CD4-positive, alpha-beta T cell (primary cell): ENCODE measurements around the gene CDC42EP3. TPM values are rescaled to one million over a fixed set of nuclear protein-coding genes. Genes with fewer than 3 reads are reported as not detected.
A peak's percentile ranks its signal among the peaks of the same experiment; 100 is the strongest.

Experiments used
- ATAC-seq: fragments of 200-7000 bp; cut with Tn5 transposase; one replicate; pipeline ENCODE4 v1.10.0; 2022; ENCODE audit warnings: mild to moderate bottlenecking; ENCODE audit not compliant: poor library complexity
- CTCF ChIA-PET: fragments of 350-600 bp; sonication (Branson Sonifier 250); formaldehyde crosslinking; loops from one replicate; lab custom pipeline; 2021; ENCODE audit warnings: antibody characterized with exemption, inconsistent platforms; lab: Charles Lee
- POLR2A ChIA-PET: fragments of 350-600 bp; sonication (Branson Sonifier 250); formaldehyde crosslinking; loops from one replicate; lab custom pipeline; 2021; ENCODE audit warnings: antibody characterized with exemption, inconsistent platforms; lab: Charles Lee
- DNase-seq, 14 experiments: peaks; one replicate each; pipeline ENCODE4 v3.0.0-alpha.2; 2013 to 2020; ENCODE audit warnings: mixed read lengths in 2 of 14
- H3K27ac ChIP-seq, 2 donors: one replicate each; pipeline versions ENCODE4 v1.5.1 to v1.7.0; 2013; ENCODE audit warnings: low read length in 2 of 2, low read depth in 1 of 2, mild to moderate bottlenecking in 1 of 2
- H3K27me3 ChIP-seq, 2 experiments: 1 replicate in 1 of 2; 2 replicates in 1 of 2; pipeline versions ENCODE4 v1.6.1 to v1.7.0; 2013; ENCODE audit warnings: low read length in 2 of 2, control low read depth in 1 of 2, mild to moderate bottlenecking in 1 of 2, moderate library complexity in 1 of 2; ENCODE audit not compliant: insufficient read depth in 2 of 2, control insufficient read depth in 1 of 2
- H3K36me3 ChIP-seq: one replicate; pipeline ENCODE4 v1.6.1; 2013; ENCODE audit warnings: low read length, control low read depth; ENCODE audit not compliant: insufficient read depth
- H3K4me1 ChIP-seq: one replicate; pipeline ENCODE4 v1.6.1; 2013; ENCODE audit warnings: low read length, control low read depth; ENCODE audit not compliant: insufficient read depth
- H3K4me3 ChIP-seq: one replicate; pipeline ENCODE4 v1.5.1; 2013; ENCODE audit warnings: mild to moderate bottlenecking, low read length, moderate library complexity
- H3K9me3 ChIP-seq, 2 experiments: 1 replicate in 1 of 2; 2 replicates in 1 of 2; pipeline versions ENCODE4 v1.6.1 to v1.7.0; 2013; ENCODE audit warnings: low read length in 2 of 2, mild to moderate bottlenecking in 2 of 2, control low read depth in 1 of 2, moderate library complexity in 1 of 2; ENCODE audit not compliant: control insufficient read depth in 1 of 2, insufficient read depth in 1 of 2
- H3K27ac Mint-ChIP-seq: one replicate; pipeline ENCODE4 v1.8.0; 2020; ENCODE audit warnings: mixed read lengths
- H3K27me3 Mint-ChIP-seq: one replicate; pipeline ENCODE4 v1.8.0; 2021; ENCODE audit warnings: mixed read lengths
- H3K36me3 Mint-ChIP-seq: one replicate; pipeline ENCODE4 v1.8.0; 2021; ENCODE audit warnings: low read depth, mixed read lengths
- H3K4me1 Mint-ChIP-seq: one replicate; pipeline ENCODE4 v1.8.0; 2021; ENCODE audit warnings: low read depth, mixed read lengths
- H3K4me3 Mint-ChIP-seq: one replicate; pipeline ENCODE4 v1.8.0; 2020; ENCODE audit warnings: mild to moderate bottlenecking, mixed read lengths
- H3K9me3 Mint-ChIP-seq: one replicate; pipeline ENCODE4 v1.8.0; 2020; ENCODE audit warnings: mixed read lengths
- intact Hi-C, 2 experiments: fragments of 100-400 bp; cut with DNase I in 1 of 2; cut with micrococcal nuclease in 1 of 2; formaldehyde crosslinking; loops; one replicate each; pipeline versions ENCODE4 v1.15.1 to v1.9.0; 2023 to 2025; cut with DNase I, micrococcal nuclease
- total RNA-seq, 174 experiments: library from RNA in 2 of 174; stranded (reverse) in 2 of 174; gene quantifications; one replicate each; pipeline ENCODE4 v1.2.3 and lab custom pipeline; 2021 to 2026
- TF ChIP-seq, protein P1 (sequence below): fragments of 200-600 bp; IDR thresholded peaks from one replicate; pipeline ENCODE4 v1.8.0; 2022; ENCODE audit warnings: antibody characterized with exemption, mild to moderate bottlenecking

The CDC42EP3 gene
- total RNA-seq, 2 experiments from 2014 or later = 20.6 to 24.1 TPM

DNA sequence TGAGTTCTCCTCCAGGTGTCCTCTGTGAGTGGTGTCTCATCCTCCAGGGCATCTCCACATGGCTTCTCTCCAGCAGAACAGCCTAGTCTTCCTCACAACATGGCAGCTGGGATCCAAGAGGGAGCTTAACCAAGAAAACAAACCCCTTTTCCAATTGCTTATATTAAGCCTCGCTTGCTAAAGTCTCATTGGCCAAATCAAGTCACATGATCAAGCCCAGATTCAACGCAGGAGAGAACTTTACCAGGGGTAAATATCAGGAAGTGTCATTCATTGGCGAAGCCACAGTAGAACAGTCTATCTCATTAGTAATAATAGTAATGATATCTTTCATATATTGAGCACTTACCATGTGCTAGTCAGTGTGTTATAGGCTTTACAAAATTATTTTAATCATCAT, 53.1 kb downstream of the CDC42EP3 start:
- Histone ChIP-seq H3K4me3 (no peak overlapping the region), H3K9me3 (no peaks in the 10 kb centered on the region), H3K27ac (no peak overlapping the region), H3K27me3 (no peaks in the 10 kb centered on the region), H3K36me3 (peaks cover 5% of the 10 kb centered on the region), H3K4me1 (peaks cover 59% of the 10 kb centered on the region)
- H3K27me3 Mint-ChIP-seq = no peaks in the 10 kb centered on the region
- intact Hi-C loops = no loop called here
- no peak for DNase-seq
- peaks cover 82% of the 10 kb centered on the region for H3K4me1 Mint-ChIP-seq
- ChIA-PET POLR2A (interaction anchor here (0.7 to 1.6 kb wide), 4 partner anchors 8 to 28 kb away, joined by 3 to 8 read pairs (median 4); no protein-coding TSS in a partner anchor), CTCF (no interaction called here)
- H3K27ac Mint-ChIP-seq = no peak overlapping the region
- H3K9me3 Mint-ChIP-seq = no peaks in the 10 kb centered on the region
- TF ChIP-seq, protein P1, sequence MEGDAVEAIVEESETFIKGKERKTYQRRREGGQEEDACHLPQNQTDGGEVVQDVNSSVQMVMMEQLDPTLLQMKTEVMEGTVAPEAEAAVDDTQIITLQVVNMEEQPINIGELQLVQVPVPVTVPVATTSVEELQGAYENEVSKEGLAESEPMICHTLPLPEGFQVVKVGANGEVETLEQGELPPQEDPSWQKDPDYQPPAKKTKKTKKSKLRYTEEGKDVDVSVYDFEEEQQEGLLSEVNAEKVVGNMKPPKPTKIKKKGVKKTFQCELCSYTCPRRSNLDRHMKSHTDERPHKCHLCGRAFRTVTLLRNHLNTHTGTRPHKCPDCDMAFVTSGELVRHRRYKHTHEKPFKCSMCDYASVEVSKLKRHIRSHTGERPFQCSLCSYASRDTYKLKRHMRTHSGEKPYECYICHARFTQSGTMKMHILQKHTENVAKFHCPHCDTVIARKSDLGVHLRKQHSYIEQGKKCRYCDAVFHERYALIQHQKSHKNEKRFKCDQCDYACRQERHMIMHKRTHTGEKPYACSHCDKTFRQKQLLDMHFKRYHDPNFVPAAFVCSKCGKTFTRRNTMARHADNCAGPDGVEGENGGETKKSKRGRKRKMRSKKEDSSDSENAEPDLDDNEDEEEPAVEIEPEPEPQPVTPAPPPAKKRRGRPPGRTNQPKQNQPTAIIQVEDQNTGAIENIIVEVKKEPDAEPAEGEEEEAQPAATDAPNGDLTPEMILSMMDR = no peak
- ATAC-seq = no peak
- H3K36me3 Mint-ChIP-seq = no peaks in the 10 kb centered on the region
- no peak overlapping the region for H3K4me3 Mint-ChIP-seq

DNA sequence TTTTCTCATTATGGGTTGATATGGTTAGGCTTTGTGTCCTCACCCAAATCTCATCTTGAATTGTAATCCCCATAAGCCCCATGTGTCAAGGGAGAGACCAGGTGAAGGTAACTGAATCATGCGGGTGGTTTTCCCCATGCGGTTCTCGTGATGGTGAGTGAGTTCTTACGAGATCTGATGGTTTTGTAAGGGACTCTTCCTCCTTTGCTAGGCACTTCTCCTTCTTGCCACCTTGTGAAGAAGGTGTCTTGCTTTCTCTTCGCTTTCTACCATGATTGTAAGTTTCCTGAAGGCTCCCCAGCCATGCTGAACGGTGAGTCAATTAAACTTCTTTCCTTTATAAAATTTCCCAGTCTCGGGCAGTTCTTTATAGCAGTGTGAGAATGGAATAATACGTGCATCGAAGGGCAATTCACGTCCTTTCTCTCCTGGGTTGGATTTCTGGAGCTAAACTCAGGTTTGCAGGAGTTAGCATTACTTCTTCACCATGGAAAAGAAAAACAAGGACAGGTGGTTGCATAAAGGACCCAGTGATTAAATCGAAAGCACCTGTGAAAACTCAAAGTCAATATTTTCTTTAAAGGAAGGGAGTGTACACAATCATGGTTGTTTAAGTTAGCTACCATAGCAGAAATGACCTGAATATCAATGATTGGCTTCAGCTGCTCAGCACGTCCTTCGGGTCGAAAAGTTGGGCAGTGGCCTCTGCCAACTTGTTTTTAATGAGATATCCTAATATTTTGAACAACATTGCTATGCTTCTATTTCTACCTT, 54.1 kb downstream of the CDC42EP3 start:
- TF ChIP-seq, protein P1 = no peak
- CTCF ChIA-PET = no interaction called here
- no peaks in the 10 kb centered on the region for H3K9me3 ChIP-seq
- Mint-ChIP-seq H3K36me3 (no peaks in the 10 kb centered on the region), H3K4me3 (no peak overlapping the region), H3K27me3 (no peaks in the 10 kb centered on the region), H3K9me3 (no peaks in the 10 kb centered on the region), H3K4me1 (peaks cover 76% of the 10 kb centered on the region), H3K27ac (peak overlapping the region; percentile 79)
- H3K4me1 ChIP-seq = peaks cover 52% of the 10 kb centered on the region
- ATAC-seq (no peak), DNase-seq (peak in 2 of 14 experiments; percentile 54 to 64)
- H3K4me3 ChIP-seq = no peak overlapping the region
- no peaks in the 10 kb centered on the region for H3K27me3 ChIP-seq
- peak overlapping the region; percentile 48 to 74 for H3K27ac ChIP-seq
- intact Hi-C loops = no loop called here
- POLR2A ChIA-PET = interaction anchor here (0.7 to 1.6 kb wide), 3 partner anchors 9 to 53 kb away, joined by 3 to 8 read pairs (median 4); no protein-coding TSS in a partner anchor
- peaks cover 5% of the 10 kb centered on the region for H3K36me3 ChIP-seq

DNA sequence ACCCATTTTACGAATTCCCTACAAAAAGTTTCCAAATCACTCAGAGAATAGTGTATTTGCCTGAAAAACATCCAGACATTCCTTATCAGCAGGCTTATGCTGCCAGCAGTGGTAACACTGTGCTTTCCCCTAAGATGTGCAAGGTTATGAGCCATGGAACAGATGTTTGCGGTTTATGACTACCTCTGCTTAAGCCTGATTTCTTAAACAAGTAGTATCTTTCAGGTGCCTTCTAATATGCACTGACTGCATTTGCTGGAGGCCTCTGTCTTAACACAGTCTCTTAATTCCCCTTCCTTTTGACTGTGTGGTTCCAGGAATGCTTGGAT, 54.8 kb downstream of the CDC42EP3 start:
- no peaks in the 10 kb centered on the region for H3K27me3 ChIP-seq
- ATAC-seq (peak; percentile 24), DNase-seq (peak in 1 of 14 experiments; percentile 43)
- H3K36me3 ChIP-seq = peaks cover 5% of the 10 kb centered on the region
- Mint-ChIP-seq H3K27ac (peak overlapping the region; percentile 79), H3K9me3 (no peaks in the 10 kb centered on the region), H3K4me3 (no peak overlapping the region), H3K36me3 (no peaks in the 10 kb centered on the region), H3K27me3 (no peaks in the 10 kb centered on the region), H3K4me1 (peaks cover 71% of the 10 kb centered on the region)
- H3K27ac ChIP-seq = peak overlapping the region; percentile 48 to 74
- H3K4me1 ChIP-seq = peaks cover 52% of the 10 kb centered on the region
- H3K9me3 ChIP-seq = no peaks in the 10 kb centered on the region
- ChIA-PET POLR2A (interaction anchor here (0.6 to 3.8 kb wide), 6 partner anchors 9 to 202 kb away, joined by 3 to 67 read pairs (median 9); no protein-coding TSS in a partner anchor), CTCF (interaction anchor here (1.6 kb wide), 1 partner anchor 8 kb away, joined by 5 read pairs; no protein-coding TSS in a partner anchor)
- no peak overlapping the region for H3K4me3 ChIP-seq
- TF ChIP-seq, protein P1 = no peak
- intact Hi-C loops = no loop called here
